ENCODE results near the gene CDH4.

Gene CDH4

GRCh38 chr20:61828891-61829290, 576.8 kb downstream of the CDH4 start:
- DNase-seq: no peak
- in situ Hi-C loops (cut with HindIII; ENCODE audit: low pct_ligation_motif_present, low pct_unique_long_range_greater_than_20kb, low sequenced_read_pairs): no loop called here

GRCh38 chr20:61829526-61829925, 577.5 kb downstream of the CDH4 start:
- in situ Hi-C loops (cut with HindIII; ENCODE audit: low pct_ligation_motif_present, low pct_unique_long_range_greater_than_20kb, low sequenced_read_pairs): no loop called here
- no peak for DNase-seq

DNA sequence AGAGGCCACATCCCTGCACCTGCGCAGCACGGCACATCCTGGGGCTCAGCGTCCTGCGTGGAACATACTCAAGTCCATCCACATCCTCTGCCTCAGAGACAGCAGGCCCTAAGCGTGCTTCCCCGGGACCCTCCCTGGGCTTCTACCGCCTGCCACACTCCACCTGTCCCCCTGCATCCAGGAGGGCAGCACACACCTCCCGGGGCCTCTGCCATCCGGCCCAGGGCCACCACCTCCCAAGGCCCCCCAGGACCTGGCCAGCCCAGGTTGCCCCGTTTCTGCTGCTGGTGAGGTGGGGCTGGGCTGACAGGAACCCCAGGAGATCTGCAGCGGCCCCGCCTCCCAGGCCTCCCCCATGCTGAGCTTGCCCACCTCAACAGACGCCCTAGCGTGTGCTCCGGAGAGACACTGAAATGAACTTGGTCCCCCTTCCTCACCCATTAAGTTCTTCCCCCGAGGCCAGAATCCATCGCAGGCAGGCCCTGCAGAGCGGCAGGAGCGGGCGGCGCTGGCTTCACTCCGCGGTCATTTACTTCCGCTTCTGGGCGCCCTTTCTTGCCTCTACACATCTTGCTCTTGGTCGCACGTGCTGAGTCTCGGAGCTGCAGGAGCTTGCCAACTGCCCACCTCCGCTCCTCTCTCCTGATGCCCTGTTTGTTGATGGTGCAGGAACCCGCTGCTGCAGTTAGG, 578.3 kb downstream of the CDH4 start:
- DNase-seq: no peak
- in situ Hi-C loops (cut with HindIII; ENCODE audit: low pct_ligation_motif_present, low pct_unique_long_range_greater_than_20kb, low sequenced_read_pairs): no loop called here

DNA sequence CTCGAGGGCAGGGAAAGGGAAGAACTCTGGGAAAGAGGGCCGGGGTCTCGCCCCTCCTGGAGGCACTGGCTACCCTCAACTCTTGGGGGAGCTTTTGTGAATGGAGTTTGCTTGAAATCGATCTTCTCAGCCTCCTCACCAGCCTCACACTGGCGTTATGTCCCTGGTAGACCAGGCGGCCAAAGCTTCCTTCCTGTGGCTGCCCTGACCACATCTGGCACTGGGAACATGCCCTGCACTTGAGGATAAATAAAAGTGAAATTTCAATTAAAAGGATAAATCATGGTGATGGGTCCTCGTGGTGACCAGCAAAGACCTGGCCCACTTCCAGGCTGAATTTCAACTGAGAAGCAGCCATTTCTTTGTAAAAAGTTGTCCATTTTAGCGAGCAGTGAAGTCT, 578.9 kb downstream of the CDH4 start:
- in situ Hi-C loops (cut with HindIII; ENCODE audit: low pct_ligation_motif_present, low pct_unique_long_range_greater_than_20kb, low sequenced_read_pairs): no loop called here
- DNase-seq: no peak

- in situ Hi-C loops (cut with HindIII; ENCODE audit: low pct_ligation_motif_present, low pct_unique_long_range_greater_than_20kb, low sequenced_read_pairs): no loop called here
- no peak for DNase-seq
Observed at GRCh38 chr20:61832181-61832580, 580.1 kb downstream of the CDH4 start.

DNA sequence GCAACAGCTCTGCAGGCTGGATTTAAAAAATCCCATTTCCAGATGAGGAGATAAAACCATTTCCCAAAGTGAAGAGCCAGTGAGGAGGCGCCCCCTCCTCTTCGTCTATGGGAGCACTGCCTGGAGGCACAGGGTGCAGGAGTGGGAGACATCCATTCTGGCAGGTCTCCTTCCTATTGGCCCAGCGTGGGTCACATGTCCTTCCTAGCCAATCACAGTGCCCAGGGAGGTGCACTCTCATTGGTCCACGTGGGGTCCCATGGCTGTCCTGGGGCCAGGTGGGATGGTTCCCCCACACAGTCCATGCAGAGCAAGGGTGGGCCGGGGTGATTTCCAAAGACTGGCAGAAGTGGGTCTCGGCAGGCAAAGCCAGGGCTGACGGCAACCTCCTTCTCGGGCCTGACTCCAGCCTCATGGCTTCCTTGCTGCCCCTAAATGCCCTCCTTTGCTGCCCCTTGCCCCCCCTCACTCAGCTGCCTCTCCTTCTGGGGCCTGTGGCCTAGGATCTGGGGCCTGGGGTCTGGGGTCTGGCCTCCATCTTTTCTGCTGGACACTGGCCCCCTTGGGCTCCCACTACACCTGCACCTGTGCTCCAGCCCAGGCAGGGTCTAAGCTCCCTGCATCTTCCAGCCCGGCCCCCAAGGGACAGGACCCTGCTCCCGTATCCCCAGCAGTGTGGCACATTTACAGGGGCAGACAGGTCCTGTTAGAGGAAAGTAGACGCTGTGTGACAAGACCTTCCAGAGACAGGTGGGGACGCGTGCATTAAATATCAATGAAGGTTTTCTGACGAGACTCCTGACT, 581.9 kb downstream of the CDH4 start:
- in situ Hi-C loops (cut with HindIII; ENCODE audit: low pct_ligation_motif_present, low pct_unique_long_range_greater_than_20kb, low sequenced_read_pairs): no loop called here
- DNase-seq: no peak

DNA sequence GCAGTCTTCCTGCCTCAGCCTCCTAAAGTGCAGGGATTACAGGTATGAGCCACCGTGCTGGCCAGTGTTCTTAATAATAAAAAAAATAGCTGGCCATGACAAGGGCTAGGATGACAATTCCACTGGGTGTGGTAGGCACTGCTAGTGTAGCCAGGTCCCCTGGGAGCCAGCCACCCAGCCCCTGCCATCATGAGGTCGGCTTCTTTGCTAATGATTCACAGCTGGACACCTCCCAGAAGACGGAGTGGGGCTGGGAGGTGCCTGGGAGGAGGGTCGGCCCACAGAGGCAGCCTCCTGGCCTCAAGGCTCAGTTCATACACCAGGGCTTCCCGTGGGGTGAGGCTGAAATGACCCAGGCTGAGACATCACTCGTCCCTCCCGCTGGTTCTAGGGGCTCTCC, 583.2 kb downstream of the CDH4 start:
- no peak for DNase-seq
- in situ Hi-C loops (cut with HindIII; ENCODE audit: low pct_ligation_motif_present, low pct_unique_long_range_greater_than_20kb, low sequenced_read_pairs): no loop called here

- in situ Hi-C loops (cut with HindIII; ENCODE audit: low pct_ligation_motif_present, low pct_unique_long_range_greater_than_20kb, low sequenced_read_pairs): no loop called here
- DNase-seq: no peak
Observed at GRCh38 chr20:61835791-61836350, 583.8 kb downstream of the CDH4 start.

DNA sequence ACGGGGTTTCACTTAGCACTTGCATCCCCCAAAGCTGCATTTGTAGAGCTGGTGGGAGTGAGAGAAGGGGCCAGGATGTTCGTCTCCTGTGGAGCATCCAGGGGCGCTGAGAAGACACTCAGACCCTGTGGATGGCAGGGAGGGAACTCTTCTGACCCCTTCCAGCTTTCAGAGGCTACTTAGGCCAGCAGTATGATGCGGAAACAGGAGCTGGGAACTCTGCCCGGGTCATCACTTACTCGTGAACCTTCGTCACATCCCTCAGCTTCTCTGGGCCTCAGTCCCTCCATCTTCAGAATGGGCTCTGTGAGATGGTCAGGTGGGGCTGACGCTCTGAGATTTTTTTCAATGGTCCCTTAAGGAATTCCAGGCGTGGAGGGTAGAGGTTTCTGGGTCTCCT, 585.1 kb downstream of the CDH4 start:
- no peak for DNase-seq
- in situ Hi-C loops (cut with HindIII; ENCODE audit: low pct_ligation_motif_present, low pct_unique_long_range_greater_than_20kb, low sequenced_read_pairs): no loop called here

DNA sequence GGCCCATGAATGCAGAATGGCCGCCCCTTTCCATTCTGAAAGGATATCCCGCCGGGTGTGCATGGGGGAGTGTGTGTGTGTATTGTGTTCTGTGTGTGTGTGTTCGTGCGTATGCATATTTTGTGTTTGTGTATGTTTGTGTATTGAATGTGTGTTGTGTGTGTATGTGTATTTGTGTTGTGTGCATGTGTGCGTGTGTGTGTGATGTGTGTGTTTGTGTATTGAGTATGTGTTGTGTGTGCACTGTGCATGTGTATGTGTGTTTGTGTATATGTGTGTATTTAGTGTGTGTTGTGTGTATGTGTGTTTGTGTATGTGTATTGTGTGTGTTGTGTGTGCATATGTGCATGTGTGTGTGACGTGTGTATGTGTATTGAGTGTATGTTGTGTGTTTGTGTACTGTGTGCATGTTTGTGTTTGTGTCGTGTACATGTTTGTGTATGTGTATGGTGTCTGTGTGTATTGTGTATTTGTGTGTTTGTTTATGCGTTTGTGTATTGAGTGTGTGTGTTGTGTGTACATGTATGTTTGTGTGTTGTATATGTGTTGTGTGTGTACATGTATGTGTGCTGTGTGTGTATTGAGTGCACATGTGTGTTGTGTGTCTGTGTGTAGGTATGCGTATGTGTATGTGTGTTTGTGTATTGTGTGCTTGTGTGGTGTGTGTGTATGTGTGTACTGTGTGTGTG, 587.3 kb downstream of the CDH4 start:
- in situ Hi-C loops (cut with HindIII; ENCODE audit: low pct_ligation_motif_present, low pct_unique_long_range_greater_than_20kb, low sequenced_read_pairs): no loop called here
- DNase-seq: no peak

- no peak for DNase-seq
- in situ Hi-C loops (cut with HindIII; ENCODE audit: low pct_ligation_motif_present, low pct_unique_long_range_greater_than_20kb, low sequenced_read_pairs): no loop called here
Observed at GRCh38 chr20:61839912-61840778, 588.1 kb downstream of the CDH4 start.

DNA sequence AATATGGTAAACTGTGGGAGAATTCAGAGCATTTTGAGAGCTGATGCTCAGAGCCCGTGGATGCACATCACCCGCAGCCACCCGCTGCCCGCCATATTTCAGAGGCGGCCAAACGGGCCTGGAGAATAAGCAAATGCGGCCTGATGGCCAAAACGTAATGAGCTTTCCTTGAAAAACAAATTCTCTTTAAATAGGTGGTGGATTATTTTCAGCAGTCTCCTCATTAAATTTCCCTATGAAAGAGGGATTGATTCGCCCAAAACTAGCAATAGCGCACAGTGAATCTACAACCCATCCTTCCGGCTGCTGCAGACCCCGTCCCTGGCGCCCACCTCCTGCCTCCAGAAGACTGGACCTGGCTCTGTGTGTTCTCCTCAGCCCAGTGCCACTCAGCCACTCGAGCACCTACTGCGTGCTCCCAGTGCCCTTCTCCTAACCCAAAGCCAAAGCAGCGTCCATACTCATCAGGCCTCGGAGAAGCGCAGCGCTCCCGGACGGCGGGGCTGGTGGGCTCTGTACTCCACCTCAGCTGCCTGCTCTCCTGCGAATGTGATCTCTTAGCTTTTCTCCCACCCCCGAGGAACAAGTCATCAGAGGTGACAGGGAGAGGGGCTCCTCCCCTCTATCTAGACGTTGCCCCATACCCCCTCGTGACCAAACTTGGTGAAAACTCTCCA, 588.9 kb downstream of the CDH4 start:
- in situ Hi-C loops (cut with HindIII; ENCODE audit: low pct_ligation_motif_present, low pct_unique_long_range_greater_than_20kb, low sequenced_read_pairs): no loop called here
- no peak for DNase-seq

DNA sequence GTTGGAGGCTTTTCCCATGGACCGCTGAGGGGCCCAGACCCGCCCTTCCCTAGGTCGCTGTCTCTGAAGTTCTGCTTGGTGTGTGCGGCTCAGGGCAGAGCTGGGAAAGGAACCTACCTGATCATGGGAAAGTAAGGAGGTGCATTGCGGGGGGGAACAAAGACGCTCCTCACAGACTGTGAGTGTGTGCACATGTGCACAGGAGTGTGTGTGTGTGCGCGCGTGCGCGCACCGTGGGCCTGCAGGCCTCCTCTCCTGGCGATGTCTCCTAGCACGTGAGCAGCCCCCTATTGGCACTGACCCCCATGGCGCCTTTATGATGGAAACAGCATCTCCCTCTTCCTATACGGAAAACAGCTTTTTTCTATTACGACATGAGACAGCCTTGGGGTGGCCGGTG, 589.5 kb downstream of the CDH4 start:
- DNase-seq: no peak
- in situ Hi-C loops (cut with HindIII; ENCODE audit: low pct_ligation_motif_present, low pct_unique_long_range_greater_than_20kb, low sequenced_read_pairs): no loop called here

- in situ Hi-C loops (cut with HindIII; ENCODE audit: low pct_ligation_motif_present, low pct_unique_long_range_greater_than_20kb, low sequenced_read_pairs): no loop called here
Observed at GRCh38 chr20:61841966-61842365, 589.9 kb downstream of the CDH4 start.

GRCh38 chr20:61844621-61845020, 592.6 kb downstream of the CDH4 start:
- DNase-seq: no peak
- in situ Hi-C loops (cut with HindIII; ENCODE audit: low pct_ligation_motif_present, low pct_unique_long_range_greater_than_20kb, low sequenced_read_pairs): no loop called here

More at GRCh38 chr20:61841966-61842365, 589.9 kb downstream of the CDH4 start:
- DNase-seq: no peak

DNA sequence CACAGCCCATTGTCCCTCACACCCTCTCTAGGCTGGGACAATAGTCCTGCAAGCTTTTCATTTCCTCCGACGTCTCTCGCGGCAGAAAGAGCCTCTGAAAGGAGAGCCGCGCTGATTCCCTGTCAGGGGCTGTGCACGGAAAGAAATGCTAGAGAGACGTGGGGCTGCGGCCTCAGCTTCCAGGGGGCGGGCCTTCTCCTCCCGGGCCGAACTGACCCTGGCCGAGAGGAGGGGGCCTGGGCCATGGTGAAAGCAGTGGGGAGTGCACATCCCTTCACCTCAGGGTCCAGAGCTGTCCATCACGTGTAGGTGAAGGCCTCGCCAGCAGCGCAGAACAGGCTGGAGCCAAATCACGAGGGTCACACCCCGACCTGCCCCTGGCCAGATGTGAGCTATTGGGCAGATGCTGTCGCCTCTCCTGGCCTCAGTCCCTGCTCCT, 593.2 kb downstream of the CDH4 start:
- in situ Hi-C loops (cut with HindIII; ENCODE audit: low pct_ligation_motif_present, low pct_unique_long_range_greater_than_20kb, low sequenced_read_pairs): no loop called here
- no peak for DNase-seq

GRCh38 chr20:61846074-61846473, 594.0 kb downstream of the CDH4 start:
- no peak for DNase-seq
- in situ Hi-C loops (cut with HindIII; ENCODE audit: low pct_ligation_motif_present, low pct_unique_long_range_greater_than_20kb, low sequenced_read_pairs): no loop called here

Measured in ACHN (cell line).